HCT116 (cell line): ENCODE results near the gene PRKCH. TPM values are rescaled to one million over a fixed set of nuclear protein-coding genes. Genes with fewer than 3 reads are reported as not detected.

Experiments used
- ATAC-seq: fragments of 200-7000 bp; cut with Tn5 transposase; 2 replicates; pipeline ENCODE4 v1.9.1; 2020; ENCODE audit warnings: mild to moderate bottlenecking, moderate library complexity
- BruUV-seq: library from RNA; stranded (reverse); fragments of 400-500 nt; replicated peaks from 2 replicates; lab custom pipeline; 2021; lab: Mats Ljungman, UMichigan
- CTCF ChIA-PET: fragments of 300-600 bp; sonication (Branson Sonifier 250); formaldehyde crosslinking; loops from one replicate; lab custom pipeline; 2021; ENCODE audit warnings: antibody characterized with exemption; lab: Charles Lee
- POLR2A ChIA-PET: fragments of 300-600, 350-600 bp; sonication (Branson Sonifier 250); formaldehyde crosslinking; loops from one replicate; lab custom pipeline; 2021; ENCODE audit warnings: antibody characterized with exemption; lab: Charles Lee
- RAD21 ChIA-PET, 2 experiments: fragments of 300-600 bp; sonication (Branson Sonifier 250); formaldehyde crosslinking; loops; one replicate each; lab custom pipeline; 2023; ENCODE audit warnings: low total read pairs in 2 of 2; ENCODE audit not compliant: uncharacterized antibody in 2 of 2, unreplicated experiment in 2 of 2, low non-redundant PET in 1 of 2; lab: Charles Lee
- DNase-seq: peaks from one replicate; pipeline ENCODE4 v3.0.0-alpha.2; 2010; ENCODE audit warnings: low read depth, low spot score
- H2AFZ ChIP-seq: fragments of 200-600 bp; shearing (Covaris generic), sonication (generic); 2 replicates; pipeline ENCODE4 v1.6.1; 2017; ENCODE audit warnings: low read depth, mixed run types, mixed read lengths, antibody characterized with exemption, low read length; ENCODE audit not compliant: poor library complexity, severe bottlenecking
- H3K27ac ChIP-seq: 2 replicates; pipeline ENCODE4 v1.5.1; 2012; ENCODE audit warnings: low read depth, low read length
- H3K27me3 ChIP-seq: fragments of 200-600 bp; sonication (generic); 2 replicates; pipeline ENCODE4 v1.6.1; 2016; ENCODE audit warnings: mixed run types, low read length, mixed read lengths; ENCODE audit not compliant: insufficient read depth
- H3K36me3 ChIP-seq, 2 experiments: fragments of 200-500 bp in 1 of 2; fragments of 200-600 bp in 1 of 2; sonication (Bioruptor generic) in 1 of 2; sonication (generic) in 1 of 2; 2 replicates each; pipeline versions ENCODE4 v1.5.1 to v1.6.1; 2014 to 2016; ENCODE audit warnings: low read length in 2 of 2, inconsistent platforms in 1 of 2, mixed read lengths in 1 of 2, mixed run types in 1 of 2; ENCODE audit not compliant: insufficient read depth in 2 of 2, control insufficient read depth in 1 of 2
- H3K4me1 ChIP-seq, 2 experiments: fragments of 200-600 bp in 1 of 2; sonication (generic) in 1 of 2; 2 replicates each; pipeline versions ENCODE4 v1.5.1 to v1.6.1; 2012 to 2017; ENCODE audit warnings: low read length in 2 of 2, inconsistent platforms in 1 of 2, mild to moderate bottlenecking in 1 of 2, mixed read lengths in 1 of 2, mixed run types in 1 of 2, moderate library complexity in 1 of 2; ENCODE audit not compliant: insufficient read depth in 2 of 2, control insufficient read depth in 1 of 2
- H3K4me2 ChIP-seq: fragments of 200-600 bp; sonication (generic); 2 replicates; pipeline ENCODE4 v1.6.1; 2017; ENCODE audit warnings: mixed run types, low read length, mixed read lengths
- H3K4me3 ChIP-seq, 2 experiments: fragments of 200-600 bp in 1 of 2; sonication (generic) in 1 of 2; replicated peaks in 1 of 2; 2 replicates each; pipeline ENCODE4 v1.5.1; 2011 to 2016; ENCODE audit warnings: low read length in 2 of 2, control low read depth in 1 of 2, low read depth in 1 of 2, mild to moderate bottlenecking in 1 of 2, mixed read lengths in 1 of 2, mixed run types in 1 of 2
- H3K79me2 ChIP-seq: fragments of 200-600 bp; sonication (generic); 2 replicates; pipeline ENCODE4 v1.6.1; 2017; ENCODE audit warnings: mild to moderate bottlenecking, mixed run types, low read length, moderate library complexity, mixed read lengths; ENCODE audit not compliant: insufficient read depth
- H3K9ac ChIP-seq: fragments of 200-600 bp; sonication (generic); 2 replicates; pipeline ENCODE4 v1.6.1; 2016; ENCODE audit warnings: low read length, mixed read lengths
- H3K9me2 ChIP-seq: fragments of 200-600 bp; sonication (generic), shearing (Covaris generic); 2 replicates; pipeline ENCODE4 v1.6.1; 2017; ENCODE audit warnings: mixed run types, mild to moderate bottlenecking, moderate library complexity; ENCODE audit not compliant: insufficient read depth
- H3K9me3 ChIP-seq, 2 experiments: fragments of 200-500 bp in 1 of 2; fragments of 200-600 bp in 1 of 2; sonication (Bioruptor generic) in 1 of 2; sonication (generic) in 1 of 2; 2 replicates each; pipeline ENCODE4 v1.6.1; 2014 to 2017; ENCODE audit warnings: low read length in 2 of 2, mixed read lengths in 2 of 2, inconsistent platforms in 1 of 2, low read depth in 1 of 2, mild to moderate bottlenecking in 1 of 2, mixed run types in 1 of 2, moderate library complexity in 1 of 2; ENCODE audit not compliant: control insufficient read depth in 1 of 2, insufficient read depth in 1 of 2
- H4K20me1 ChIP-seq: fragments of 200-600 bp; sonication (generic), shearing (Covaris generic); 2 replicates; pipeline ENCODE4 v1.6.1; 2017; ENCODE audit warnings: mixed run types, mild to moderate bottlenecking, moderate library complexity; ENCODE audit not compliant: insufficient read depth
- CBX3 ChIP-seq: IDR thresholded peaks from 2 replicates; pipeline ENCODE4 v1.6.1; 2012; ENCODE audit warnings: low read depth
- CEBPB ChIP-seq: IDR thresholded peaks from 2 replicates; pipeline ENCODE4 v1.6.1; 2012; ENCODE audit warnings: low read depth
- EGR1 ChIP-seq: IDR thresholded peaks from 2 replicates; pipeline ENCODE4 v1.6.1; 2012; ENCODE audit warnings: low read depth
- ELF1 ChIP-seq: IDR thresholded peaks from 2 replicates; pipeline ENCODE4 v1.6.1; 2012; ENCODE audit warnings: low read depth, borderline replicate concordance
- EZH2 ChIP-seq: fragments of 200-600 bp; sonication (generic); IDR thresholded peaks from 2 replicates; pipeline ENCODE4 v1.6.1; 2017; ENCODE audit warnings: antibody characterized with exemption, mixed run types
- EZH2phosphoT487 ChIP-seq: fragments of 200-600 bp; IDR thresholded peaks from 2 replicates; pipeline ENCODE4 v1.6.1; 2018; ENCODE audit warnings: antibody characterized with exemption, borderline replicate concordance
- FOSL1 ChIP-seq: IDR thresholded peaks from 2 replicates; pipeline ENCODE4 v1.6.1; 2012; ENCODE audit warnings: low read depth
- JUND ChIP-seq: IDR thresholded peaks from 2 replicates; pipeline ENCODE4 v1.6.1; 2012
- SIN3A ChIP-seq: IDR thresholded peaks from 2 replicates; pipeline ENCODE4 v1.6.1; 2012; ENCODE audit warnings: low read depth
- SP1 ChIP-seq: IDR thresholded peaks from 2 replicates; pipeline ENCODE4 v1.6.1; 2012; ENCODE audit warnings: low read depth
- YY1 ChIP-seq: IDR thresholded peaks from 2 replicates; pipeline ENCODE4 v1.6.1; 2011; ENCODE audit warnings: low read length, low read depth, moderate library complexity, mild to moderate bottlenecking; ENCODE audit not compliant: insufficient replicate concordance; ENCODE audit errors: extremely low read depth
- ZFX ChIP-seq: fragments of 450-650 bp; IDR thresholded peaks from 2 replicates; pipeline ENCODE4 v1.6.1; 2017
- intact Hi-C: fragments of 100-400 bp; cut with micrococcal nuclease; formaldehyde crosslinking; loops from 2 replicates; pipeline ENCODE4 v1.10.0; 2022
- total RNA-seq: library from RNA; stranded (reverse); gene quantifications from one replicate; pipeline ENCODE4 v1.2.1, GENCODE V29; 2021; ENCODE audit not compliant: unreplicated experiment
- TF ChIP-seq, protein P1 (sequence below): IDR thresholded peaks from 2 replicates; pipeline ENCODE4 v1.6.1; 2012; ENCODE audit warnings: low read depth
- TF ChIP-seq, protein P2 (sequence below): IDR thresholded peaks from 2 replicates; pipeline ENCODE4 v1.6.1; 2012
- TF ChIP-seq, protein P3 (sequence below): IDR thresholded peaks from 2 replicates; pipeline ENCODE4 v1.6.1; 2012

PRKCH gene
- total RNA-seq, 1 experiment from 2014 or later = 16.6 TPM

DNA sequence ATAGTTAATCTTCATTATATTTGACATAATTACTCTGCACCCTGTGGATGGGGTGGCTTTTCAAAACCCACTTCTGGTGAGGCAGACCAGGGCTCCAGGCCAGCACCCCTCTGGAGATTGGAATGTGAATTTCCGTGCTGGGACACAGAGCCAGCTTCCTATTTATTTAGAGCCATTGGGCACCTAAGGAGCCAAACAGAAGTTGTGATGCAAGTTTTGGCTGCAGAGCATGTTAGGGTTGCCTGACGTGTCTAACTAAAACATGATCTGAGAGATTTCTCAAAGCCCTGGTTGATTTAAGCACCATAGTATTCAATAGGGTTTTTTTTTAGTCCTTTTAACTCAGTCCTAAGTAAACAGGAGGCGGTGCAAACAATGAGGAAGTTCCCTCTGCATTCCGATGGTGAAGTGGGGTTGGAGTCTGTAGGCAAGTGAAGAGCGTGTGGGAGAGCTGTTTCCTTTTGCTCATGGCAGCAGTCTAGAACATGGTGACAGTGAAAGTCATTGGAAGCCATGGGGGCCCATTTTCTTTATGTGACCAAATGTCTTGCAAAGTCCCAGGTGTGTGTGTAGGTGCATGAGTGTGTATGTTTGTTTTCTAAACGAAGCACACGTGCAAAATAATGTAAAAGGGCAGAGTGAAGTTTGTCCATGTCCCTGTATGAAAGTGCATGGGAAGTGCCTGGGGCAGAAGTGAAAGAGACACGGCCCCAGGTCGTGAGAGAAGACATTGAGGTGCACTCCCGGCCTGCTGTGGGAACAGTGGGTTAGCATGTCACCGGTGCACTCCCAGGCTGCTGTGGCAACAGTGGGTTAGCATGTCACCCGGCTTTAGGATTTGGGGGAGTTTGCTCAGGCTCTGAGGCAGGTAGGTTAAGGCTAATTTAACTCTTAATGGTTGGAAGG, 117.7 kb downstream of the PRKCH start:
- intact Hi-C loops = loop anchor here (5.0 kb wide), 1 partner anchor 142 kb away; no protein-coding TSS in a partner anchor
- Histone ChIP-seq H3K4me2 (peak overlapping the region; percentile 77), H3K27ac (peak overlapping the region; percentile 56), H3K4me1 (peaks cover 26% of the 10 kb centered on the region in 2 experiments), H3K36me3 (no peaks in the 10 kb centered on the region), H3K79me2 (no peaks in the 10 kb centered on the region), H3K4me3 (peak overlapping the region; percentile 2 to 42), H2AFZ (no peak overlapping the region), H4K20me1 (no peaks in the 10 kb centered on the region), H3K27me3 (no peaks in the 10 kb centered on the region), H3K9me2 (no peaks in the 10 kb centered on the region), H3K9ac (peak overlapping the region; percentile 31; the same call in 1 of the 2 replicates), H3K9me3 (no peaks in the 10 kb centered on the region)
- RAD21 ChIA-PET = interaction anchor here in 1 of 2 experiments (0.6 kb wide), 1 partner anchor 103 kb away, joined by 3 read pairs; no protein-coding TSS in a partner anchor
- CTCF ChIA-PET = no interaction called here
- DNase-seq (no peak), ATAC-seq (peak; percentile 89)
- BruUV-seq = no TSS peak
- POLR2A ChIA-PET = no interaction called here
- TF ChIP-seq EZH2phosphoT487 (no peak), EGR1 (0 out of 2 replicates have a peak, but pooled peaks have one; percentile 15), SIN3A (peak; percentile 45; the same call in 1 of the 2 replicates), EZH2 (no peak), ZFX (no peak), FOSL1 (0 out of 2 replicates have a peak, but pooled peaks have one; percentile 19), YY1 (no peak), CBX3 (0 out of 2 replicates have a peak, but pooled peaks have one; percentile 60), CEBPB (peak; percentile 64; the same call in 1 of the 2 replicates), ELF1 (peak; percentile 49), JUND (peak; percentile 44), SP1 (peak; percentile 56; the same call in 1 of the 2 replicates)
- TF ChIP-seq, protein P1, sequence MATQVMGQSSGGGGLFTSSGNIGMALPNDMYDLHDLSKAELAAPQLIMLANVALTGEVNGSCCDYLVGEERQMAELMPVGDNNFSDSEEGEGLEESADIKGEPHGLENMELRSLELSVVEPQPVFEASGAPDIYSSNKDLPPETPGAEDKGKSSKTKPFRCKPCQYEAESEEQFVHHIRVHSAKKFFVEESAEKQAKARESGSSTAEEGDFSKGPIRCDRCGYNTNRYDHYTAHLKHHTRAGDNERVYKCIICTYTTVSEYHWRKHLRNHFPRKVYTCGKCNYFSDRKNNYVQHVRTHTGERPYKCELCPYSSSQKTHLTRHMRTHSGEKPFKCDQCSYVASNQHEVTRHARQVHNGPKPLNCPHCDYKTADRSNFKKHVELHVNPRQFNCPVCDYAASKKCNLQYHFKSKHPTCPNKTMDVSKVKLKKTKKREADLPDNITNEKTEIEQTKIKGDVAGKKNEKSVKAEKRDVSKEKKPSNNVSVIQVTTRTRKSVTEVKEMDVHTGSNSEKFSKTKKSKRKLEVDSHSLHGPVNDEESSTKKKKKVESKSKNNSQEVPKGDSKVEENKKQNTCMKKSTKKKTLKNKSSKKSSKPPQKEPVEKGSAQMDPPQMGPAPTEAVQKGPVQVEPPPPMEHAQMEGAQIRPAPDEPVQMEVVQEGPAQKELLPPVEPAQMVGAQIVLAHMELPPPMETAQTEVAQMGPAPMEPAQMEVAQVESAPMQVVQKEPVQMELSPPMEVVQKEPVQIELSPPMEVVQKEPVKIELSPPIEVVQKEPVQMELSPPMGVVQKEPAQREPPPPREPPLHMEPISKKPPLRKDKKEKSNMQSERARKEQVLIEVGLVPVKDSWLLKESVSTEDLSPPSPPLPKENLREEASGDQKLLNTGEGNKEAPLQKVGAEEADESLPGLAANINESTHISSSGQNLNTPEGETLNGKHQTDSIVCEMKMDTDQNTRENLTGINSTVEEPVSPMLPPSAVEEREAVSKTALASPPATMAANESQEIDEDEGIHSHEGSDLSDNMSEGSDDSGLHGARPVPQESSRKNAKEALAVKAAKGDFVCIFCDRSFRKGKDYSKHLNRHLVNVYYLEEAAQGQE = no peak
- TF ChIP-seq, protein P2, sequence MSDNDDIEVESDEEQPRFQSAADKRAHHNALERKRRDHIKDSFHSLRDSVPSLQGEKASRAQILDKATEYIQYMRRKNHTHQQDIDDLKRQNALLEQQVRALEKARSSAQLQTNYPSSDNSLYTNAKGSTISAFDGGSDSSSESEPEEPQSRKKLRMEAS = no peak; the same call in 1 of the 2 replicates
- TF ChIP-seq, protein P3, sequence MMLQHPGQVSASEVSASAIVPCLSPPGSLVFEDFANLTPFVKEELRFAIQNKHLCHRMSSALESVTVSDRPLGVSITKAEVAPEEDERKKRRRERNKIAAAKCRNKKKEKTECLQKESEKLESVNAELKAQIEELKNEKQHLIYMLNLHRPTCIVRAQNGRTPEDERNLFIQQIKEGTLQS = no peak
